22Rv1 (cell line): ENCODE results near the gene RAMACL.

Experiments
- H3K27ac ChIP-seq: fragments of 450-650 bp; 2 replicates; pipeline ENCODE4 v1.5.1; 2017
- ZFX ChIP-seq: fragments of 450-650 bp; IDR thresholded peaks from 2 replicates; pipeline ENCODE4 v1.6.1; 2017; ENCODE audit warnings: antibody characterized with exemption, borderline replicate concordance
- TF ChIP-seq, protein P1 (sequence below): fragments of 450-650 bp; IDR thresholded peaks from 2 replicates; pipeline ENCODE4 v1.5.1; 2017; ENCODE audit warnings: mild to moderate bottlenecking

RAMACL gene

DNA sequence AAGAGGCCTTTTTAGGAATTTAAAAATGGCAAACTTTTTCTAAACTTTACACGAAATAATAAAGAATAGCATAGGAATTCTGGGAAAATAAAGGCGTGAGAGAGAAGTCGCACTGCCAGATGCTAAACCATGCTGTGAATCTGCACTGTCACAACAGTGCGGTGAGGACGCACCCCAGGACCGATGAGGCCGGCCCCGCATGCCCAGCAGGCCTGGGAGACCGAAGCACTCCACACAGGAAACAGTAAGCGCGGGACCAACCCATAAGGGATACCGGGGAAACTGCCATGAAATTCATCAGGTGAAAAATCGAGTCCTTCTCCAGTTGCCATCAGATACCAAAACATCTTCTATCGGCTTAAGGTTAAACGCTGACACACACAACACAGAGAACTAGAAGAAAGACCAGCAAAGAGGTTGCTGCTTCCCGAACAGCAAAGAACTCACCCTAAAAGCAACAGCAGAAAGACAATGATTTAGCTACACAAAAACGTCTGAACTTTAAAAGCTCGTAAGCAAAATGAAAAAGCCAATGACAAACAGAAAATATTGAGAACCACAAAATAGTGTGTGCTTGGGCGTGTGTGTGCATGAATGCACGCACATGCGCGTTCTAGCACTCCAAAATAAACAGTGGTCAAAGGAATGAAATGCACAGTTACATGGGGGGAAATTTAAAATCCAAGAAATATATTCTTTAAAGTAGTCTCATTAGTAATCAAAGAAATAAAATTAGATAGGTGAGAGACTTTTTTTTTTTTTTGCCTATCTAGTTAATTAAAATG lies 15.4 kb downstream of the RAMACL start:
- no peak for TF ChIP-seq ZFX
- TF ChIP-seq, protein P1, sequence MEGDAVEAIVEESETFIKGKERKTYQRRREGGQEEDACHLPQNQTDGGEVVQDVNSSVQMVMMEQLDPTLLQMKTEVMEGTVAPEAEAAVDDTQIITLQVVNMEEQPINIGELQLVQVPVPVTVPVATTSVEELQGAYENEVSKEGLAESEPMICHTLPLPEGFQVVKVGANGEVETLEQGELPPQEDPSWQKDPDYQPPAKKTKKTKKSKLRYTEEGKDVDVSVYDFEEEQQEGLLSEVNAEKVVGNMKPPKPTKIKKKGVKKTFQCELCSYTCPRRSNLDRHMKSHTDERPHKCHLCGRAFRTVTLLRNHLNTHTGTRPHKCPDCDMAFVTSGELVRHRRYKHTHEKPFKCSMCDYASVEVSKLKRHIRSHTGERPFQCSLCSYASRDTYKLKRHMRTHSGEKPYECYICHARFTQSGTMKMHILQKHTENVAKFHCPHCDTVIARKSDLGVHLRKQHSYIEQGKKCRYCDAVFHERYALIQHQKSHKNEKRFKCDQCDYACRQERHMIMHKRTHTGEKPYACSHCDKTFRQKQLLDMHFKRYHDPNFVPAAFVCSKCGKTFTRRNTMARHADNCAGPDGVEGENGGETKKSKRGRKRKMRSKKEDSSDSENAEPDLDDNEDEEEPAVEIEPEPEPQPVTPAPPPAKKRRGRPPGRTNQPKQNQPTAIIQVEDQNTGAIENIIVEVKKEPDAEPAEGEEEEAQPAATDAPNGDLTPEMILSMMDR = no peak
- H3K27ac ChIP-seq = no peak overlapping the region

DNA sequence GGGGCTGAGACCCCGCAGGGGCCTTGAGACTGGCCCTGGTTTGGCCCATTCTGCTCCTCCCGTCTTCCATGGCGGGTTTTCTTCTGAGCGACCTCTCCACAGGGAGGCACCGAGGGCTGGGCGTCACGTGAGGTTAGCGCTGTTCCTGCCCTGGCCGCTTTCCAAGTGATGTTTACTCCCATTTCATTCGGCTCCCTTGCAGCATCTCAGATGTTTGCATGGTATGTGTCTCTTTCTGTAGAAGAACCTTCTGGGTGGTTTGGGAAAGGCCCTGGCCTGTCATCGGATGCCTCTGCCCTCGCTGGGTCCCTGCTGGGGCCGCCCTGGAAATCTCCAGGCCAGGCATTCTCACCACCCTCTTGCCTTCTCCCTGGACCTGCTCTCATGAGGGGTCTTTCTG lies 17.3 kb downstream of the RAMACL start:
- TF ChIP-seq ZFX = no peak
- TF ChIP-seq, protein P1 = no peak
- H3K27ac ChIP-seq = no peak overlapping the region

GRCh38 chr6:166567813-166568212 lies 18.7 kb downstream of the RAMACL start:
- H3K27ac ChIP-seq = no peak overlapping the region
- TF ChIP-seq ZFX = no peak
- TF ChIP-seq, protein P1 = no peak

- TF ChIP-seq, protein P1 = no peak
- TF ChIP-seq ZFX = no peak
- H3K27ac ChIP-seq = no peak overlapping the region
Observed at GRCh38 chr6:166567107-166567506, 19.4 kb downstream of the RAMACL start.

DNA sequence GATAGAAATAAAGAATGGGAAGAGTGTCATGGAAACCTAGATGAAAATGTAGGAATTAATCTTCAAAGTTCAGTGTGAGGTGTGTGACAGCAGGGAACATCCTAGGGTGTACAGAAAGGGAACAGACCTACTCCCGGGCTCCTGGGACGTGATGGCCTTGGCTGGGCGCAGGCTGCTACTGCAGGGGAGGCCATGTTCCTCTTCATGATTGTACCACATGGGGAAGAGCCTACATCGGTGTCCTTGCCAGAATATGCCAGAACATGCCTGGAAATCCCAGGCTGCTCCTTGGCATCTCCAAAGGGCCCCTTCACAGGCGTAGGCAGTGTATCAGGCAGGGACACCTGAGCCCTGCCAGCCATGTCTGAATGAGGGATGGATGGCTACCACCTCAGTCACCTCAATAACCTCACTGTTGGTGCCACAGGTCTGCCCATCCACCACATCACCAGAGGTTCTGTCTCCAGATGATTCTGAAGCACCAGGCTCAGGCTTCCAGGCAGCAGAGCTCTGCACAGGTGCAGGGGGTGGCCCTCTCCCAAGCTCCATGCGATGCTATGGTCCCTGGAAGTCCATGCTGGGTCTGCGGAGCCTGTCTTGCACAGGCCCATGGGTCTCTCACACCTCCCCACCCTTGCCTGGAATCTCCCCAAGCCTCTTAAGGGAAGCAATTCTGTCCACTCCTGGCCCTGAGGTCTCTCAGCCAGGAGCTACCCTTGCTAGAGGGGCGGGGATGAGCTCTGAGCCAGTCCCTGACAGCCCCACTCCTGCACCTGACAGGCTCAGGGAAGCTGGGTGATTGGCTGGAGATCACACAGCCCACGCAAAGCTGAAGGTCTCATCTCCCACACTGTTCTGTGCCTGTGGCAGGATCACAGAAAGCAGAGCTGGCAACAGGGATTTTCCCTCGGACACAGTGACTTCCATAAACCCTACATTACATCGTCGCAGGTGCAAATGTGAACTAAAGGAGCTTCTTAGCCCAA lies 20.2 kb downstream of the RAMACL start:
- H3K27ac ChIP-seq = no peak overlapping the region
- no peak for TF ChIP-seq ZFX
- TF ChIP-seq, protein P1 = no peak

- TF ChIP-seq, protein P1 = no peak
- no peak overlapping the region for H3K27ac ChIP-seq
Observed at GRCh38 chr6:166565084-166565967, 21.2 kb downstream of the RAMACL start.
